Muscle of leg (tissue), 11 donors: ENCODE measurements around the gene PRRX2. TPM values are rescaled to one million over a fixed set of nuclear protein-coding genes. Genes with fewer than 3 reads are reported as not detected.

ENCODE experiments used
- DNase-seq: peaks from one replicate; pipeline ENCODE4 v3.0.0; 2013
- H3K27ac ChIP-seq: one replicate; pipeline ENCODE4 v1.5.1; 2013; ENCODE audit warnings: mild to moderate bottlenecking, low read length, control low read depth
- H3K27me3 ChIP-seq: one replicate; pipeline ENCODE4 v1.6.1; 2013; ENCODE audit warnings: low read length; ENCODE audit not compliant: control insufficient read depth, insufficient read depth
- H3K36me3 ChIP-seq: one replicate; pipeline ENCODE4 v1.6.1; 2013; ENCODE audit warnings: low read length; ENCODE audit not compliant: control insufficient read depth, insufficient read depth
- H3K4me1 ChIP-seq: one replicate; pipeline ENCODE4 v1.6.1; 2013; ENCODE audit warnings: low read length; ENCODE audit not compliant: control insufficient read depth, insufficient read depth
- H3K4me3 ChIP-seq: one replicate; pipeline ENCODE4 v1.5.1; 2013; ENCODE audit warnings: low read length, control low read depth
- H3K9me3 ChIP-seq: replicated peaks from 2 replicates; pipeline ENCODE4 v1.6.1; 2013; ENCODE audit warnings: low read depth, low read length; ENCODE audit not compliant: control insufficient read depth
- whole genome bisulfite sequencing: methylation state at CpG from one replicate; pipeline ENCODE4 v1.1.5; 2013; ENCODE audit warnings: missing lambda C conversion rate; ENCODE audit not compliant: insufficient coverage; 5-methylcytosine and 5-hydroxymethylcytosine counted together
- polyA plus RNA-seq, 8 donors: library from polyadenylated mRNA; unstranded; fragments of 120-200 nt; gene quantifications; one replicate each; pipeline versions ENCODE4 v1.2.1 to v1.2.3, GENCODE V29; 2013; ENCODE audit warnings: inconsistent platforms in 1 of 8, low replicate concordance in 1 of 8; ENCODE audit not compliant: insufficient read length in 8 of 8, insufficient read depth in 1 of 8
- total RNA-seq: library from RNA; stranded (reverse); fragments of 120-200 nt; gene quantifications from one replicate; pipeline ENCODE4 v1.2.4, GENCODE V29; 2013

Gene PRRX2
- total and polyA plus RNA-seq, 9 donors = 2.3 to 8.9 (median 4.5) TPM

DNA sequence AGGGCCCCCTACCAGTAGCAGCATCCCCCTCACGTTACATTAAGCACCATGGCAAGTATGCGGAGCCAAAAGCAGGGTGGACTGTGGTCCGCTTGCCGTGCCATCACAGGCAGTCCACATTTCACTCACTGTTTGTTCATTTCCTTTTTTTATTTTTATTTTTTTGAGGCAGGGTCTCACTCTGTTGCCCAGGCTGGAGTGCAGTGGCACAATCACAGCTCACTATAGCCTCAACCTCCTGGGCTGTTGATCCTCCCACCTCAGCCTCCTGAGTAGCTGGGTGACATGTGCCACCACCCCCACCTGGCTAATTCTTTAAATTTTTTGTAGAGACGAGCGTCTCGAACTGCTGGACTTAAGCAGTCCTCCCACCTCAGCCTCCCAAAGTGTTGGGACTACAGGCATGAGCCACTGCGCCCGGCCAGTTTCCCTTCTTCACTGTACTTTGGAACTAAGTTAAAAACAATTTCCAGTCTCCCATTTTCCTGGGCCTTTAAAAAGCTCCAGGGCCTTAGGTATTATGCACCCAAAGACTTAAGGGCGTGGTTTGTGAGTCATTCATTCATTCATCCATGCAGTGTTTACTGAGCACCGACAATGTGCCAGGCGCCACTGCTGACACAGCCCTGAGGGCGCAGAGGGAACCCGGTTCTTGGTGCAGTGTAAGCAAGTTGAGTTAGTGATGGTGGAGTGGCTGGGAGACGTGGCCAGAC is 19.9 kb downstream of the PRRX2 start:
- no peak overlapping the region for H3K4me3 ChIP-seq
- 83% methylated on average over 15 of the region's 15 CpGs for WGBS
- DNase-seq = no peak
- H3K4me1 ChIP-seq = no peaks in the 10 kb centered on the region
- no peak overlapping the region for H3K27ac ChIP-seq
- no peaks in the 10 kb centered on the region for H3K9me3 ChIP-seq
- no peaks in the 10 kb centered on the region for H3K36me3 ChIP-seq
- H3K27me3 ChIP-seq = peaks cover 7% of the 10 kb centered on the region

- Histone ChIP-seq H3K4me1 (no peaks in the 10 kb centered on the region), H3K9me3 (no peaks in the 10 kb centered on the region), H3K27ac (no peak overlapping the region), H3K27me3 (peaks cover 5% of the 10 kb centered on the region), H3K4me3 (no peak overlapping the region), H3K36me3 (no peaks in the 10 kb centered on the region)
- DNase-seq = no peak
- 62% methylated on average over 3 of the region's 3 CpGs for WGBS
Observed at GRCh38 chr9:129685933-129686259, 20.4 kb downstream of the PRRX2 start.

DNA sequence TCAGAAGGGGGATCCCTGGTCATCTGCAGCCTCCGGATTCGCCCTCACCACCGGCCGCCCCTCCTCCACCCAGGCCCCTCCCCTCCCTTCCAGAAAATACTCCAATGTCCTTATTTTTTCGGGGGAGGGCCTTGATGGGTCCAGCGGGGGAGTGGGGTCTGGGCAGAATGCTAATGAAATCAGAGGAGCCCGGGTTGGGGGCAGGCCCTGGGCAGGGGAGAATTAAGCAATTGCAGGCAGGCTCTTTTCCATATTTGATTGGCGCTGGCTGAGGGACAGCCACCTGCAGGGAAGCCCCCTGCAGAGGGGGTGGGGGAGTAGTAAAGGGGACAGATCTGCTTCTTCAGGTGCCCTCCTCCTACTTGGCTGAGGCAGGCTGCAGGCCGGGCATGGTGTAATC is 21.3 kb downstream of the PRRX2 start:
- no peaks in the 10 kb centered on the region for H3K4me1 ChIP-seq
- H3K27me3 ChIP-seq = peaks cover 4% of the 10 kb centered on the region
- 17% methylated on average over 1 of the region's 9 CpGs for WGBS
- no peaks in the 10 kb centered on the region for H3K36me3 ChIP-seq
- DNase-seq = no peak
- H3K4me3 ChIP-seq = no peak overlapping the region
- H3K9me3 ChIP-seq = no peaks in the 10 kb centered on the region
- no peak overlapping the region for H3K27ac ChIP-seq

DNA sequence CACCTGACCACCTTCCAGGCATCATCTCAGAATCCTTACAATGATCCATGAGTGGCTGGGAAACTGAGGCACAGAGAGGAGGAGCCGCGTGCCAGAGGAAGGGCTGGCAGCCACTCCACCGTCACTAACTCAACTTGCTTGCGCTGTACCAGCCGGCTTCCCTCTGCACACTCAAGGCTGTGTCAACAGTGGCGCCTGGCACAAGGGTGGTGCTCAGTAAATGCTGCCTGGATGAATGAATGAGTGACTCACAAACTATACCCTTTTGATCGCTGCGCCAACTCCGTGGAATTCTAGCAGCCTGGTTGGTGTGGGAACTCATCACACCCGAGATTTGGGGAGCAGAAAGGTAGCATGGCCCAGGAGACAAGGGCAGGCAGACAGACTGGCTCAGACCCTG is 21.9 kb downstream of the PRRX2 start:
- DNase-seq = no peak
- Histone ChIP-seq H3K4me1 (no peaks in the 10 kb centered on the region), H3K27ac (no peak overlapping the region), H3K9me3 (no peaks in the 10 kb centered on the region), H3K36me3 (no peaks in the 10 kb centered on the region), H3K27me3 (peaks cover 2% of the 10 kb centered on the region), H3K4me3 (no peak overlapping the region)
- 81% methylated on average over 6 of the region's 10 CpGs for WGBS

- H3K36me3 ChIP-seq = no peaks in the 10 kb centered on the region
- H3K4me1 ChIP-seq = no peaks in the 10 kb centered on the region
- H3K4me3 ChIP-seq = no peak overlapping the region
- WGBS = 93% methylated on average over 5 of the region's 11 CpGs
- peaks cover 2% of the 10 kb centered on the region for H3K27me3 ChIP-seq
- H3K27ac ChIP-seq = no peak overlapping the region
- no peaks in the 10 kb centered on the region for H3K9me3 ChIP-seq
- DNase-seq = no peak
Observed at GRCh38 chr9:129688285-129689043, 23.0 kb downstream of the PRRX2 start.

- no peaks in the 10 kb centered on the region for H3K9me3 ChIP-seq
- peaks cover 22% of the 10 kb centered on the region for H3K27me3 ChIP-seq
- no peaks in the 10 kb centered on the region for H3K36me3 ChIP-seq
- DNase-seq = no peak
- H3K4me3 ChIP-seq = no peak overlapping the region
- peaks cover 16% of the 10 kb centered on the region for H3K4me1 ChIP-seq
- WGBS = no CpG with 5 or more reads among the region's 5 CpGs
- no peak overlapping the region for H3K27ac ChIP-seq
Observed at GRCh38 chr9:129692534-129692933, 27.1 kb downstream of the PRRX2 start.

DNA sequence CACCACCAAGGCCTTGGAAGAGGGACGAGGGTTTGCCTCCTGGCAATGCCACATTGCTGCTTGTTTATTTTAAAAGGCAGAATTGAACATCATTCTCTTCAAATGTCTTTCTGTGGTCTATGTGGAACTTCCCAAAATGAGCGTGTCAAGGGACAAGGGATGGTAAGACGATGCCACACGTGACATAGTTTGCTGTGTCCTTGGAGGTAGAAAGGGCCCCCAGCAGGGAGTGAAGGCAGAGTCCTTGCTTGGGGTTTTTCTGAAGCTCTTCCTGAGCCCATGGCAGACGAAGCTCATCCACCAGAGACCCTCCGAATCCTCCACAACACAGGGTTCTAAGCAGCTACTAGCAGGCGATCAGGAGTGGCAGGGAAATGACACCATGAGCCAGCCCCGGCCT is 28.3 kb downstream of the PRRX2 start:
- Histone ChIP-seq H3K27me3 (peaks cover 32% of the 10 kb centered on the region), H3K36me3 (no peaks in the 10 kb centered on the region), H3K27ac (no peak overlapping the region), H3K9me3 (no peaks in the 10 kb centered on the region), H3K4me1 (peaks cover 20% of the 10 kb centered on the region), H3K4me3 (no peak overlapping the region)
- no peak for DNase-seq
- 74% methylated on average over 7 of the region's 8 CpGs for WGBS

DNA sequence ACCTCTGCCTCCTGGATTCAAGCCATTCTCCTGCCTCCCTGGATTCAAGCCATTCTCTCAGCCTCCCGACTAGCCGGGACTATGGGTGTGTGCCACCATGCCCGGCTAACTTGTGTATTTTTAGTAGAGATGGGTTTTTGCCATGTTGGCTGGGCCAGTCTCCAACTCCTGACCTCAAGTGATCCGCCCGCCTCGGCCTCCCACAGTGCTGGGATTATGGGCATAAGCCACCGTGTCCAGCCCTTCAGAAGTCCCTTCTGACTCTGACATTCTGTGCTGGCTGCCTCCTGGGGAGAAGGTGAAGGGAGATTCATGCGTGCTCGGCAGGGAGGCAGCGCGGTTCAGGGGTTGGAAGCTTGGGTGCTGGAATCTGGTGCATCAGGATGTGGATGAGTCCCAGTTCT is 28.8 kb downstream of the PRRX2 start:
- Histone ChIP-seq H3K4me1 (peaks cover 20% of the 10 kb centered on the region), H3K36me3 (no peaks in the 10 kb centered on the region), H3K27me3 (peaks cover 34% of the 10 kb centered on the region), H3K4me3 (no peak overlapping the region), H3K27ac (no peak overlapping the region), H3K9me3 (no peaks in the 10 kb centered on the region)
- no peak for DNase-seq
- 57% methylated on average over 4 of the region's 11 CpGs for WGBS

GRCh38 chr9:129695870-129696269 is 30.4 kb downstream of the PRRX2 start:
- DNase-seq = no peak
- no CpG with 5 or more reads among the region's 3 CpGs for WGBS
- Histone ChIP-seq H3K4me3 (no peak overlapping the region), H3K27me3 (peaks cover 38% of the 10 kb centered on the region), H3K36me3 (no peaks in the 10 kb centered on the region), H3K27ac (no peak overlapping the region), H3K9me3 (no peaks in the 10 kb centered on the region), H3K4me1 (peaks cover 20% of the 10 kb centered on the region)

GRCh38 chr9:129696944-129697655 is 31.7 kb downstream of the PRRX2 start:
- Histone ChIP-seq H3K4me1 (peaks cover 20% of the 10 kb centered on the region), H3K9me3 (no peaks in the 10 kb centered on the region), H3K36me3 (no peaks in the 10 kb centered on the region), H3K27me3 (peaks cover 41% of the 10 kb centered on the region), H3K27ac (peak overlapping the region; percentile 44), H3K4me3 (peak overlapping the region; percentile 36)
- WGBS = 3% methylated on average over 67 of the region's 71 CpGs
- peak; percentile 76 for DNase-seq
